Measurements from ENCODE around the gene TXNRD1.
A peak's percentile ranks its signal among the peaks of the same experiment; 100 is the strongest.

TXNRD1 gene

DNA sequence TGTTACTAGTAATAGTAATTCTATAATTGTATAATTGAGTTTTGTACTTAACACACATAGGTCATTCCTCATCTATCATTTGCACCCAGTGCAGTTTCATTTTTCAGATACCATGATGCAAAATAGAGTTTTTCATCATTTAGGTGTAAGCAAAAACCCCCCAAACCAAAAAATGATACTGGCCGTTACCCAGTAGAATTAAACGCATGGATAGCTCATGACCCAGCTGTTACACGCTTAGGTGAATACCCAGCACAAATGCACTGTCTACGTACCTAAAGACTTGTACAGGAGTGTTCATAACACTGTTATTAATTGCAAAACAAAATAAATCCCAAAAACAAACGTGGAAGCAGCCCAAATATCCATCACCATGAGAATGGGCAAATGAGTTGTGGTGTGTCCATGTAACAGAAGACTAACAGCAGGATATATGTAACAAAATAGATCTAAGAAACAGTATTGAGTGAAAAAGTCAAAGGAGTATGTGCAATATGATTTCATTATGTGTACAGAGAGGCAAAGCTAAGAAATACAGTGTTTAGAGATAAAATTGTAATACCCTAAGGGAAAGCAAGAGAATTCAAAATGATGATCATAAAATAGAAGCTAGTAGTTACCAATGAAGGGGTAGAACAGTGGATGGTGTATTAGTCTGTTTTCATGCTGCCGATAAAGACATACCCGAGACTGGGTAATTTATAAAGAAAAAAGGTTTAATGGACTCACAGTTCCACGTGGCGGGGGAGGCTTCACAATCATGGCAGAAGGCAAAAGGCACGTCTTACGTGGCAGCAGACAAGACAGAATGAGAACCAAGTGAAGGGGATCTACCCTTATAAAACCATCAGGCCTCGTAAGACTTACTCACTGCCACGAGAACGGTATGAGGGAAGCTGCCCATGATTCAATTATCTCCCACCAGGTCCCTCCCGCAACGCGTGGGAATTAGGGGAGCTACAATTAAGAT is 137.7 kb downstream of the TXNRD1 start:
- Histone ChIP-seq H3K14ac (ENCODE audit: low read length) (no peak overlapping the region), H3K4me1 (ENCODE audit: control insufficient read depth in 1 of 2, insufficient read depth in 2 of 2, low read length in 2 of 2) (peaks cover 0 to 5% of the 10 kb centered on the region in 2 experiments), H3K4me3 (ENCODE audit: low read depth, low read length) (no peak overlapping the region), H3K9ac (ENCODE audit: low read length) (no peak overlapping the region), H3K79me1 (ENCODE audit: low read length) (no peaks in the 10 kb centered on the region), H3K79me2 (ENCODE audit: control insufficient read depth, insufficient read depth, low read length, poor library complexity) (no peaks in the 10 kb centered on the region), H3K9me3 (ENCODE audit: insufficient read depth, low read depth, low read length) (peaks cover 2% of the 10 kb centered on the region), H3K23ac (ENCODE audit: low read length) (no peak overlapping the region), H4K8ac (ENCODE audit: low read depth, low read length) (no peak overlapping the region), H2BK12ac (ENCODE audit: low read length) (no peak overlapping the region), H2AFZ (ENCODE audit: insufficient read depth, low read length, poor library complexity) (no peak overlapping the region), H3K4ac (ENCODE audit: low read depth, low read length) (no peak overlapping the region), H2BK120ac (ENCODE audit: insufficient read depth, low read length, poor library complexity) (no peak overlapping the region), H3K27me3 (ENCODE audit: insufficient read depth, low read length) (no peaks in the 10 kb centered on the region), H3K36me3 (ENCODE audit: control insufficient read depth in 1 of 2, insufficient read depth in 2 of 2, low read length in 2 of 2) (peaks cover 7 to 16% of the 10 kb centered on the region in 2 experiments), H2BK5ac (ENCODE audit: low read depth, low read length, poor library complexity) (no peak overlapping the region), H3K4me2 (ENCODE audit: low read length) (no peak overlapping the region), H2AK5ac (ENCODE audit: low read length) (no peak overlapping the region), H3K18ac (ENCODE audit: low read length) (no peak overlapping the region), H3K27ac (ENCODE audit: low read depth, low read length) (no peak overlapping the region), H4K12ac (ENCODE audit: low read depth, low read length) (no peak overlapping the region), H4K91ac (ENCODE audit: low read depth, low read length) (no peak overlapping the region)
- no CpG with 5 or more reads among the region's 17 CpGs for WGBS (ENCODE audit: extremely low coverage, insufficient coverage, insufficient read length)
- DNase-seq, result no peak

DNA sequence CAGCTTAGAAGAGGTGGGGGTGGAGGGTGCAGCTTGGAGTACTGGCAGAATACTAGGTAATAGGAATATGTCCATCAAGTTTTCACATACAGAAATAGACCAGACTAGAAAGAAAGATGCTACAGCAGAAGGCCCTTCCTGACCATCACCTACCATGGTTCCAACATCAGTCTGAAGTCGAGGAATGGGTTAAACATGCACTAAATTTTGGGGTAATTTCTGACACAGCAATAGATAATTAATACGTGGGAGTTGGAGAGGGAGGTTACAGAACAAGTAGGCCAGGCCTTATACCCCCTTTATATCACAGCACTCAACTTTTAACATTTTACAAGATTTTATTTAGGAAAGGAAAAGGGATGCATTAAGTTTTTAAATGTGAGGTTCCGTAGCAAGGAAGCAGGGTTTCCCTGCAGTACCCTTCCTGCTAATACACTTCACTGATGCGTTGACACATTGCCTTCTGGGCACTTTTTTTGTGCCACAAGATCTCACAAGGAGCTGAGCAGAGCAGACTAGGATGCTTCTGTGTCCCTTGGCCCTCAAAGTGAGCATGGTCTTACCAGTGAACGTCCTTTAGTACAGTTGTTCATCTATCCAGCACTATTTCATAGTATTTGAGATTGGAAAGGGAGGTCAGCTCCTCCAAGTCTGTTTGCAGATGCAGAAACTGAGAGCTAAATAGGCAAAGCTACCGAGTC is 138.7 kb downstream of the TXNRD1 start:
- Histone ChIP-seq H3K23ac (ENCODE audit: low read length) (no peak overlapping the region), H3K79me2 (ENCODE audit: control insufficient read depth, insufficient read depth, low read length, poor library complexity) (no peaks in the 10 kb centered on the region), H2BK5ac (ENCODE audit: low read depth, low read length, poor library complexity) (no peak overlapping the region), H4K91ac (ENCODE audit: low read depth, low read length) (no peak overlapping the region), H3K27ac (ENCODE audit: low read depth, low read length) (no peak overlapping the region), H3K9me3 (ENCODE audit: insufficient read depth, low read depth, low read length) (peaks cover 3% of the 10 kb centered on the region), H2BK12ac (ENCODE audit: low read length) (no peak overlapping the region), H3K18ac (ENCODE audit: low read length) (no peak overlapping the region), H3K9ac (ENCODE audit: low read length) (no peak overlapping the region), H4K8ac (ENCODE audit: low read depth, low read length) (no peak overlapping the region), H3K14ac (ENCODE audit: low read length) (no peak overlapping the region), H3K27me3 (ENCODE audit: insufficient read depth, low read length) (no peaks in the 10 kb centered on the region), H3K4me3 (ENCODE audit: low read depth, low read length) (no peak overlapping the region), H3K79me1 (ENCODE audit: low read length) (no peaks in the 10 kb centered on the region), H3K4ac (ENCODE audit: low read depth, low read length) (no peak overlapping the region), H3K4me2 (ENCODE audit: low read length) (no peak overlapping the region), H3K4me1 (ENCODE audit: control insufficient read depth in 1 of 2, insufficient read depth in 2 of 2, low read length in 2 of 2) (peaks cover 0 to 5% of the 10 kb centered on the region in 2 experiments), H2AK5ac (ENCODE audit: low read length) (no peak overlapping the region), H3K36me3 (ENCODE audit: control insufficient read depth in 1 of 2, insufficient read depth in 2 of 2, low read length in 2 of 2) (peaks cover 5 to 10% of the 10 kb centered on the region in 2 experiments), H2BK120ac (ENCODE audit: insufficient read depth, low read length, poor library complexity) (no peak overlapping the region), H2AFZ (ENCODE audit: insufficient read depth, low read length, poor library complexity) (no peak overlapping the region), H4K12ac (ENCODE audit: low read depth, low read length) (no peak overlapping the region)
- no CpG with 5 or more reads among the region's 6 CpGs for WGBS (ENCODE audit: extremely low coverage, insufficient coverage, insufficient read length)
- DNase-seq, result no peak

DNA sequence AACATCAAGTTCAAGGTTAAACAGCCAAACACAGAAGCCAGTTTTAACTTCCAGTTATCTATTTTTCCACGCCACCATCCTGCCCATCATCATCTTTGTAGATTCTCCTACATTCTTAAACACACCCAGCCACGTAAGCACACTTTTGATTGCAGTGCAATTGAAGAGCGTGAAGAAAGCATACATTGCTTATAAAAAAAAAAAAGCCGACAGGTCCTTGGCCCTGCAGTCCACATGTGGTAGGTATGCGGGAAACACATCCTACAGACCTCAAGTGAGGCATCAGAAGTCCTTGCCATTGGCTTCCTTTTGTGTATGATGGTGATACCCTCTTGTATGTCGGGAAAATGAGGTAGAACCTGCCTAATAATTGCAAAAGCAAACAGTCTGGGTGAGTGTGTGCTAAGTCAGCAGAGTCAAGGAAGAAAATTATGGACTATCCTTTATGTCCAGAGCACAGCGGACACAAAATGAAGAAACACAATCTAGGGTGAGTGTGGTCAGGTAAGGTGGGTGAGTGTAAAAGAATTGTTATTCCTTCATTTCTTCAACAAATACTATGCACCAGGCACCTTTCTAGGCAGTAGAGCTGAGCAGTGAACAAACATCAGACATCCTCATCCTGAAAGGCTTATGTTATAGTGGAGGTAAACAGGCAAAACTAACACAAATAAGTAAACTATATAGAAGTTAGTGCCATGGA is 139.4 kb downstream of the TXNRD1 start:
- no CpG with 5 or more reads among the region's 7 CpGs for WGBS (ENCODE audit: extremely low coverage, insufficient coverage, insufficient read length)
- Histone ChIP-seq H3K27me3 (ENCODE audit: insufficient read depth, low read length) (no peaks in the 10 kb centered on the region), H2BK12ac (ENCODE audit: low read length) (no peak overlapping the region), H2AFZ (ENCODE audit: insufficient read depth, low read length, poor library complexity) (no peak overlapping the region), H3K9me3 (ENCODE audit: insufficient read depth, low read depth, low read length) (peaks cover 3% of the 10 kb centered on the region), H2BK5ac (ENCODE audit: low read depth, low read length, poor library complexity) (no peak overlapping the region), H4K8ac (ENCODE audit: low read depth, low read length) (no peak overlapping the region), H3K4me1 (ENCODE audit: control insufficient read depth in 1 of 2, insufficient read depth in 2 of 2, low read length in 2 of 2) (peaks cover 0 to 5% of the 10 kb centered on the region in 2 experiments), H3K18ac (ENCODE audit: low read length) (no peak overlapping the region), H3K14ac (ENCODE audit: low read length) (no peak overlapping the region), H3K4me3 (ENCODE audit: low read depth, low read length) (no peak overlapping the region), H3K79me1 (ENCODE audit: low read length) (no peaks in the 10 kb centered on the region), H3K4me2 (ENCODE audit: low read length) (no peak overlapping the region), H2AK5ac (ENCODE audit: low read length) (no peak overlapping the region), H2BK120ac (ENCODE audit: insufficient read depth, low read length, poor library complexity) (no peak overlapping the region), H4K91ac (ENCODE audit: low read depth, low read length) (no peak overlapping the region), H3K36me3 (ENCODE audit: control insufficient read depth in 1 of 2, insufficient read depth in 2 of 2, low read length in 2 of 2) (peaks cover 3 to 7% of the 10 kb centered on the region in 2 experiments), H3K23ac (ENCODE audit: low read length) (no peak overlapping the region), H3K27ac (ENCODE audit: low read depth, low read length) (no peak overlapping the region), H3K4ac (ENCODE audit: low read depth, low read length) (no peak overlapping the region), H4K12ac (ENCODE audit: low read depth, low read length) (no peak overlapping the region), H3K79me2 (ENCODE audit: control insufficient read depth, insufficient read depth, low read length, poor library complexity) (no peaks in the 10 kb centered on the region), H3K9ac (ENCODE audit: low read length) (no peak overlapping the region)
- DNase-seq, result no peak

DNA sequence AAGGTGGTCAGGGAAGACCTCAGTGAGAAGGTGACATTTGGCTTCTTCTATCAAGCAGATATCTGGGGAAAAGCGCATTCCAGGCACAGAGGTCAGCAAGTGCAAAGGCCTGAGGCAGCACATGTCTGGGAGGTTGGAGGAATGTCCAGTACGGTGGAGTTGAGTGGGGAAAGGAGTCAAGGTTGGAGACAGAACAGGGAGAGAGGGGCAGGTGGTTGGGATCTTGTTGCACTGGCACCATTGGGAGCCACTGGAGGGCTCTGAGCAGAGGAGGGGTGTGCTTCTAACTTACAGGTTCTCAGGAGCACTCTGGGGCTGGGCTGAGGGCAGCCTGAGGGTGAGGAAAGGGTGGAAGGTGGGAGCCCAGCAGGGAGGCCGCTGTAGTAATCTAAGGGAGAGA is 140.1 kb downstream of the TXNRD1 start:
- Histone ChIP-seq H3K79me1 (ENCODE audit: low read length) (no peaks in the 10 kb centered on the region), H2BK12ac (ENCODE audit: low read length) (no peak overlapping the region), H3K36me3 (ENCODE audit: control insufficient read depth in 1 of 2, insufficient read depth in 2 of 2, low read length in 2 of 2) (peaks cover 3 to 5% of the 10 kb centered on the region in 2 experiments), H3K4me3 (ENCODE audit: low read depth, low read length) (no peak overlapping the region), H2AK5ac (ENCODE audit: low read length) (no peak overlapping the region), H3K27ac (ENCODE audit: low read depth, low read length) (no peak overlapping the region), H4K91ac (ENCODE audit: low read depth, low read length) (no peak overlapping the region), H3K23ac (ENCODE audit: low read length) (no peak overlapping the region), H3K18ac (ENCODE audit: low read length) (no peak overlapping the region), H3K14ac (ENCODE audit: low read length) (no peak overlapping the region), H3K4ac (ENCODE audit: low read depth, low read length) (no peak overlapping the region), H2BK5ac (ENCODE audit: low read depth, low read length, poor library complexity) (no peak overlapping the region), H2AFZ (ENCODE audit: insufficient read depth, low read length, poor library complexity) (no peak overlapping the region), H2BK120ac (ENCODE audit: insufficient read depth, low read length, poor library complexity) (no peak overlapping the region), H3K4me1 (ENCODE audit: control insufficient read depth in 1 of 2, insufficient read depth in 2 of 2, low read length in 2 of 2) (peaks cover 0 to 5% of the 10 kb centered on the region in 2 experiments), H3K9me3 (ENCODE audit: insufficient read depth, low read depth, low read length) (peaks cover 5% of the 10 kb centered on the region), H4K12ac (ENCODE audit: low read depth, low read length) (no peak overlapping the region), H3K27me3 (ENCODE audit: insufficient read depth, low read length) (no peaks in the 10 kb centered on the region), H4K8ac (ENCODE audit: low read depth, low read length) (no peak overlapping the region), H3K79me2 (ENCODE audit: control insufficient read depth, insufficient read depth, low read length, poor library complexity) (no peaks in the 10 kb centered on the region), H3K9ac (ENCODE audit: low read length) (no peak overlapping the region), H3K4me2 (ENCODE audit: low read length) (no peak overlapping the region)
- no CpG with 5 or more reads among the region's 3 CpGs for WGBS (ENCODE audit: extremely low coverage, insufficient coverage, insufficient read length)
- peak; percentile 30 to 40 for DNase-seq

Measured in trophoblast cell (in vitro differentiated cells and primary cell).